GM21528 (cell line): Measurements from ENCODE around the gene ARIH2.
"Not testable (repeated sequence)": the region's sequence is repeated elsewhere in the genome, so short reads cannot be mapped to it uniquely, and the experiment has no call there.

Experiments used
- ATAC-seq: cut with Tn5 transposase; IDR thresholded peaks from one replicate; pipeline ENCODE4 v1.9.1; 2021; ENCODE audit warnings: mild to moderate bottlenecking, moderate library complexity; ENCODE audit not compliant: unreplicated experiment, low FRiP score

The ARIH2 gene

GRCh38 chr3:48999085-48999858 is 80.6 kb downstream of the ARIH2 start:
- no peak for ATAC-seq

DNA sequence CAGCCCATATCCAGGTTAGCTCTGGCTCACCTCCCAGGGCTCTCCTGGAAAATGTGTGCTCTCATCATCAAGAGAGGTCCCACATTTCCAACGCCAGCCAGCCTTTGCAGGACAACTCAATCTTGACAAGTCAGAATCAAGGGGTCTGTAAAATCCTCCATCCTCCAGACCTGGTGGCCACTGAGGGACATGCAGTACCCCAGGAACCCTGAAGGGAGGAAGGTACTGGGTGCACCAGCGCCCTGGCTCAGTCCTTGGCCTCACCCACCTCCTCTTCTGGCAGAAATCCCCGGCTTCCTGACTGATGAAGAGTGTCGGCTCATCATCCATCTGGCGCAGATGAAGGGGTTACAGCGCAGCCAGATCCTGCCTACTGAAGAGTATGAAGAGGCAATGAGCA is 82.5 kb downstream of the ARIH2 start:
- ATAC-seq = no peak

GRCh38 chr3:49004352-49005302 is 86.0 kb downstream of the ARIH2 start:
- ATAC-seq = no peak

GRCh38 chr3:49005303-49005680 is 86.7 kb downstream of the ARIH2 start:
- ATAC-seq = no peak

GRCh38 chr3:49005998-49006397 is 87.4 kb downstream of the ARIH2 start:
- ATAC-seq = no peak

DNA sequence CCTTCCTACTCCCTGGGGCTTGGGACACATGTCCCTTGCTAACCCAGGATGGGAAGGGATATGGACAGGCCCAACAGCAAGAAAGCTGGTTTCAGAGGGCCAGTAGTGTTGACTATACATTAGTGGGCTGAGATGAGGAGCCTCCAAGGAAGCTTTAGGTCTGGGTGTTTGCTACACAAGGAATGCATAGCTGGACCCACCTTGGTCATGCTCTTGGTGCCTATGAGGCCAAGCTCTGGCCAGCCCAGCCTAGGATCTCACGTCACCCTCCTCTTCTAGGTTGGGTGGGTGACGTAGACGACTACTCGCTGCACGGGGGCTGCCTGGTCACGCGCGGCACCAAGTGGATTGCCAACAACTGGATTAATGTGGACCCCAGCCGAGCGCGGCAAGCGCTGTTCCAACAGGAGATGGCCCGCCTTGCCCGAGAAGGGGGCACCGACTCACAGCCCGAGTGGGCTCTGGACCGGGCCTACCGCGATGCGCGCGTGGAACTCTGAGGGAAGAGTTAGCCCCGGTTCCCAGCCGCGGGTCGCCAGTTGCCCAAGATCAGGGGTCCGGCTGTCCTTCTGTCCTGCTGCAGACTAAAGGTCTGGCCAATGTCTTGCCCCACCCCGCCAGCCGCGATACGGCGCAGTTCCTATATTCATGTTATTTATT is 87.9 kb downstream of the ARIH2 start:
- ATAC-seq = peak; percentile 3

DNA sequence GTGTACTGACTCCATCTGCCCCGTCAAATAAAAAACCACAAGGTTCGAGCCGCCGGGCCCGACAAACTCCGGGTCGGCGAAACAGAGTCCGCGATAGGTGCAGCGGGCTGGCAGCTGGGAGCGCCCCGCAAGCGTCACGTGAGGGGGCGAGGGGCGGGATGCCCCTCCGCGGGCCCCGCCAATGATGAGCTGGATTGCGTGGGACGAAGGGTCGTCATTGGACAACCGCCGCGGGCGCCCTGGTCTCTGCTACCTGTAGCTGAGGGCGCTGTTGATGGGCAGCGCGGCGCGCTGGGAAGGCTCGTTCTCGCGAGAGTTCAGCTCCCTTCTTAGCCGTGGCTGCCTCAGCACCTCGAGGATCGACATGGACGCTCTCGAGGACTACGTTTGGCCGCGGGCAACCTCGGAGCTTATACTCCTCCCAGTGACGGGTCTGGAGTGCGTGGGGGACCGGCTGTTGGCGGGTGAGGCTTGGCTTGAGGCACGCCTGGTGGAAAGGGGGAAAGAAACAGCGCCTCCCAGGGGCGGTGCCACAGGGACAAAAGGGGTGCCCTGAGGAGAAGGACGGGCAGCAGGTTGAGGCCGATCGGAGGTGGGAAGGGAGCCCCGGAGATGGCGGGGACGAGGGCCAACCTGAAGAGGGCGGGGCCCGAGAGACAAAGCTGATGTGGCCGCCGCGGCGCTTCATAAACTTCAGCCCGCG is 88.6 kb downstream of the ARIH2 start, which contains the start of gene WDR6:
TSS of gene WDR6 (plus strand) at position 324 of the 703 bp plus-strand sequence. CDS start at position 365, 41 bp downstream.
- ATAC-seq = peak; percentile 78

GRCh38 chr3:49007771-49008528 is 89.3 kb downstream of the ARIH2 start:
- ATAC-seq = peak; percentile 42

DNA sequence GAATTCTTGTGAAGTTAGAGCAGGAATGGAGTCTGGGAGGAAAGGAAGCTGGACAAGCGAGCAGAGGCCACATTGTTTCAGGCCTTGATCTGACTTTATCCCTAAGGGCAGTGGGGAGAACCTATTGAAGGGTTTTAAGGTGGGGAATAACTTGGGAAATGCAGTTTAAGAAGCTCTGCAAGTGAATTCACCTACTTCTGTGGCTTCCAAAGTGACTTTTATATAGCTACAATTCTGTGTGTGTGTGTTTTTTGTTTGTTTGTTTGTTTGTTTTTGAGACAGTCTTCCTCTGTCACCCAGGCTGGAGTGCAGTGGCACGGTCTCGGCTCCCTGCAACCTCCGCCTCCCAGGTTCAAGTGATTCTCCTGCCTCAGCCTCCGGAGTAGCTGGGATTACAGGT is 90.0 kb downstream of the ARIH2 start:
- not testable (repeated sequence) for ATAC-seq

GRCh38 chr3:49009396-49009795 is 90.8 kb downstream of the ARIH2 start:
- no peak for ATAC-seq

DNA sequence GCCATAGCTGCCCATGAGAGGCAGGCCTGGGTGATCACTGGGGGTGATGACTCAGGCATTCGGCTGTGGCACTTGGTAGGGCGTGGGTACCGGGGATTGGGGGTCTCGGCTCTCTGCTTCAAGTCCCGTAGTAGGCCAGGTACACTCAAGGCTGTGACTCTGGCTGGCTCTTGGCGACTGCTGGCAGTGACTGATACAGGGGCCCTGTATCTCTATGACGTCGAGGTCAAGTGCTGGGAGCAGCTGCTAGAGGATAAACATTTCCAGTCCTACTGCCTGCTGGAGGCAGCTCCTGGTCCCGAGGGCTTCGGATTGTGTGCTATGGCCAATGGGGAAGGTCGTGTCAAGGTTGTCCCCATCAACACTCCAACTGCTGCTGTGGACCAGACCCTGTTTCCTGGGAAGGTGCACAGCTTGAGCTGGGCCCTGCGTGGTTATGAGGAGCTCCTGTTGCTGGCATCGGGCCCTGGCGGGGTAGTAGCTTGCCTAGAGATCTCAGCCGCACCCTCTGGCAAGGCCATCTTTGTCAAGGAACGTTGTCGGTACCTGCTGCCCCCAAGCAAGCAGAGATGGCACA is 93.9 kb downstream of the ARIH2 start:
- no peak for ATAC-seq

- no peak for ATAC-seq
These were observed 94.6 kb downstream of the ARIH2 start for GRCh38 chr3:49013113-49013737.

DNA sequence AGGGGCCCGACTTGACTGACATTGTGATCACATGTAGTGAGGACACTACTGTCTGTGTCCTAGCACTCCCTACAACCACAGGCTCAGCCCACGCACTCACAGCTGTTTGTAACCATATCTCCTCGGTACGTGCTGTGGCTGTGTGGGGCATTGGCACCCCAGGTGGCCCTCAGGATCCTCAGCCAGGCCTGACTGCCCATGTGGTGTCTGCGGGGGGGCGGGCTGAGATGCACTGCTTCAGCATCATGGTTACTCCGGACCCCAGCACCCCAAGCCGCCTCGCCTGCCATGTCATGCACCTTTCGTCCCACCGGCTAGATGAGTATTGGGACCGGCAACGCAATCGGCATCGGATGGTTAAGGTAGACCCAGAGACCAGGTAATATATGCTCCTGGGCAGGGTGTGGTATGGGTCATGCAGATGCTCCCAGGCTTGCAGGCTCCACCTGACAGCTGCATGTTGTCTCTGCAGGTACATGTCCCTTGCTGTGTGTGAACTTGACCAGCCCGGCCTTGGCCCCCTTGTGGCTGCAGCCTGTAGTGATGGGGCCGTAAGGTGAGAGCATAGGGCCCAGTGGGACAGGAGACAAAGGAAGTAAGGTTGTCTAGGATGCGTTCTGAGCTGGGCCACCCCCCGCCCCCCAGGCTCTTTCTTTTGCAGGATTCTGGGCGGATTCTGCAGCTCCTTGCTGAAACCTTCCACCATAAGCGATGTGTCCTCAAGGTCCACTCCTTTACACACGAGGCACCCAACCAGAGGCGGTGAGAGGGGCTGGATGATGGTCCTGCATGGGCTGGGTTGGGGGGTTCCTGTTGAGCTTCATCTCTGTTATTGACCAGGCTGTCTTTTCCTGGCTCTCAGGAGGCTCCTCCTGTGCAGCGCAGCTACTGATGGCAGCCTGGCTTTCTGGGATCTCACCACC is 95.4 kb downstream of the ARIH2 start:
- no peak for ATAC-seq

DNA sequence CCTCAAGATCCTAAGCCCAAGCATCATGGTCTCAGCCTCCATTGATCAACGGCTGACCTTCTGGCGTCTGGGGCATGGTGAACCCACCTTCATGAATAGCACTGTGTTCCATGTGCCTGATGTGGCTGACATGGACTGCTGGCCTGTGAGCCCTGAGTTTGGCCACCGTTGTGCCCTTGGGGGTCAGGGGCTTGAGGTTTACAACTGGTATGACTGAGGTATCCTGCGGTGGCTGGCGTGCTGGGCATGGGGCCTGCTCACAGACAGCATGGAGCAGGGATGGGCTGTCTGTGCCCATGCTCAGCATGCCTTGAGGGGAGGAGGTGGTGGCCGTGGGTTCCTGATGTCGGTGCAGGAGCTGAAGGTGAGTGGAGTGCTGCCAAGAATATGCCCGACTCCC is 96.4 kb downstream of the ARIH2 start:
- no peak for ATAC-seq

DNA sequence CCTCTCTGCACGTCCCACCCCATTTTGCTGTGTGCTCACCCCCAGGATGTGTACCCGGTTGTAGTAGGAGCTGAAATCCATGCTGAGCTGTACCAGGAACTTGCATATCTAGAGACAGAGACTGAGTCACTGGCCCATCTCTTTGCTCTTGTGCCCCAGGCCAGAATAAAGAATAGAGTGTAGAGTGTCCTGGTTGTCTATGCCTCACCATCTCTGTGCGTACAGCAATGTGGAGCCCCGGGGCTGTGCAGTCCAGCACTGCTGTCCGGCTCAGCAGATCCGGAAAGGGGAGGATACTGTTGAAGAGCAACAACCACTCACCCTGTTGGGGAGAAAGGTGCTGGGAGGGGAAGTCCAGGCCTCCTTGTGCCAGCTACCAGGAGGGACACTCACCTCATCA is 97.1 kb downstream of the ARIH2 start:
- no peak for ATAC-seq

DNA sequence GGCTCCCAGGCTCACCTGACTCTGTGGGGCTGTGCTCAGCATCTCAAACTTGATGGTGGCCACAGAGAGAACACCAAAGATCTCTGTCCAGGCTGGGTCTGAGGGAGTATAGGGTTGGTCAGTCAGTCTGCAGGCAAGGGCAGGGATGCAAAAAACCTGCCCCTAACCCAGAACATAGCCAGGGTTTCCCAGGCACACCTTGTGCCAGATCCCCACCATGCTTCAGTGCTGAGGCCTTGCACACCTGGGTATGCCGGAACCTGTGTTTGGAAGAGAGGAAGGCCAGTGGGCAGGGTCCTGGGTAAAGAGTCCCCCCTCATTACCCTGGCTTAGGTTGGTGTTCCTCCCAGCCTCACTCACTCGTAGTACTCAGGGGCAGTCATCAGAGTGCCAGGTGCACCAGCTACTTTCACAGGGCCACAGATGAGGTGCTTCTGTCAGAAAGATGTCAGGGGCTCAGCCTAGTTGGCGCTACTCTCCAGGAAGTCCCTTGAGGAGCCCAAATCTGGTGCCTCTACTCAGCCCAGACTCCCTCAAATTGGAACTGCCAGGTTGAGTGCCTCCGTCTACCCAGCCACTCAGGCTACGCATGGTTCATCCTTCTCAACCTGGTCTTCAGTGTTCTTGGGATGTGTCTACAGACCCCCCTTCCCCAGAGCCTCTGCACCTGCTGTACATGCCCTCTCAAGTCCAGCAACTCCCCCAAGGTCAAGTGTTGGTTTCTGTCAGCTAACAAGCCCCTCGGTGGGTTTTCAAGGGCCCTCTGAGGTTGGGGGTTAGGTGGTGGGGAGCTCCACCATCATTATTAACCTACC is 98.0 kb downstream of the ARIH2 start:
- ATAC-seq = no peak
